NCI-H1417 treated with DMSO at 0.1 percent for 48 hours (cell line): ENCODE measurements around the gene PPID.
"Not testable (repeated sequence)": the region's sequence is repeated elsewhere in the genome, so short reads cannot be mapped to it uniquely, and the experiment has no call there.

Experiments used
- DNase-seq: peaks from one replicate; lab custom pipeline; 2025; lab: John Stamatoyannopoulos, UW

Gene PPID

DNA sequence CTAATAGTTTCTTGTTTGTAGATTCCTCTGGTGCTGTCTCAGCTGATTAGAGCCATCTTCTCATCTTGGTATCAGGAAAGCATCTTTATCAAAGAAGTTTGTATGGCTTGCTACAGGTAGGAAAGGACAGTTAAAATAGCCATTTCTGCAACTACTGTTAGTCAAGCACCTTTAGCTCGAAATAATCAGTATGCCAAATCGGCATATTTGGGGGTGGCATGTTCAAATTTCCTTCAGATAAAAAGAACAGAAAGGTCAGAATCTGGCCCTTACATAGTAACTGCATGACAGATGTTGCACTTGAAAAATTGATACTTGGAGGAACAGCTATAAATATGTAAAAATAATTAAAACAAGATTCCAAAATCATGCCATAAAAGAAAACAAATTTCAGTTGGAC lies 56.3 kb downstream of the PPID start:
- no peak for DNase-seq

DNA sequence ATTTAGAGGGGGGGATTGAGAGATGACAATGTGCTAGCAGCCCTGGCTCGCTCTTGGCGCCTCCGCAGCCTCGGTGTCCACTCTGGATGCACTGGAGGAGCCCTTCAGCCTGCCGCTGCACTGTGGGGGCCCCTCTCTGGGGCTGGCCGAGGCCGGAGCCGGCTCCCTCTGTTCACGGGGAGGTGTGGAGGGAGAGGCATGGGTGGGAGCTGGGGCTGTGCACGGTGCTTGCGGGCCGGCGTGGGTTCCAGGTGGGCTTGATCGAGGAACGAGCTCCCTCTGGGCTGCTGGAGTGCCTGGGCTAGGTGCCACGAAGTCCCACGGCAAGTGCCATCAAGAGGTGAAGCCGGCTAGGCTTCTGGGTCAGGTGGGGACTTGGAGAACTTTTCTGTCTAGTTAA lies 58.4 kb downstream of the PPID start:
- no peak for DNase-seq

DNA sequence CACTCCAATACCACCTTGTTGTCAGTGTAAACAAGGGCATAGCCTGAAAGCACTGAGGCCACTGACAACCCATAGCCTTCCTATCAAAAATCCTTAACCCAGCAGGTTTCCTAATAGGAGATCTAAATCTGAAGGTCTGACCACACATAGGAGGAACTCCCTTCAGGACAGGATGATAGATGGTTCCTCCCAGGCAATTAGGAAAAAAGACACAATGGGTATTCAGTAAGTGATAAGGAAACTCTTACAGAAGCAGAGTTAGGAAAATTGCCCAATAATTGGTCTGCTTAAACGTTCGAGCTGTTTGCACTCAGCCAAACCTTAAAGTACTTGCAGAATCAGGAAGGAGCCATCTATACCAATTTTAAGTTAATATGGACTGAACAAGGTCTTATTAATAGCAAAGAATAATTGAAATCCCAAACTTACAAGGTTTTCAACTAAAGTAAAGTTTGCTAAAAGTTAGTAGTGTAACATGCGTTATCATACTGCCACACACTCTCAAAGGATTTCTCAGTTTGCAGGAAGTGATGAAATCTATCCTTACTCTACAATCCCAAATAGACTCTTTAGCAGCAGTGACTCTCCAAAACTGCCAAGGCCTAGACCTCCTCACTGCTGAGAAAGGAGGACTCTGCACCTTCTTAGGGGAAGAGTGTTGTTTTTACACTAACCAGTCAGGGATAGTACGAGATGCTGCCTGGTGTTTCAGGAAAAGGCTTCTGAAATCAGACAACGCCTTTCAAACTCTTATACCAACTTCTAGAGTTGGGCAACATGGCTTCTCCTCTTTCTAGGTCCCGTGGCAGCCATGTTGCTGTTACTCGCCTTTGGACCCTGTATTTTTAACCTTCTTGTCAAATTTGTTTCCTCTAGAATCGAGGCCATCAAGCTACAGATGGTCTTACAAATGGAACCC lies 59.2 kb downstream of the PPID start:
- DNase-seq, result not testable (repeated sequence)

DNA sequence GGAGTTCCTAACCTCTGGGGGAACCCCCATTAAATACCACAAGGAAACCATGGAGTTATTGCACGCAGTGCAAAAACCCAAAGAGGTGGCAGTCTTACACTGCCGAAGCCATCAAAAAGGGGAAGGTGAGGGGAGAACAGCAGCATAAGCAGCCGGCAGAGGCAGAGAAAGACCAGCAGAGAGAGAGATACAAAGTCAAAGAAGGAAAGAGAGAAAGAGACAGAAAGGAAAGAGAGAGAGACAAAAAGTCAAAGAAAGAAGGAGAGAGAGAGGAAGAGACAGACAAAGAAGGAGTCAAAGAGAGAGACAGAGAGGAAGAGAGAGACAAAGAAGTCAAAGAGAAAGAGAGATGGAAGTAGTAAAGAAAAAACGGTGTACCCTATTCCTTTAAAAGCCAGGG lies 59.9 kb downstream of the PPID start:
- not testable (repeated sequence) for DNase-seq
